GM18870 (cell line): ENCODE measurements around the gene PVALEF.

Experiments
- ATAC-seq: cut with Tn5 transposase; IDR thresholded peaks from one replicate; pipeline ENCODE4 v1.9.1; 2021; ENCODE audit warnings: moderate library complexity; ENCODE audit not compliant: unreplicated experiment

The PVALEF gene

DNA sequence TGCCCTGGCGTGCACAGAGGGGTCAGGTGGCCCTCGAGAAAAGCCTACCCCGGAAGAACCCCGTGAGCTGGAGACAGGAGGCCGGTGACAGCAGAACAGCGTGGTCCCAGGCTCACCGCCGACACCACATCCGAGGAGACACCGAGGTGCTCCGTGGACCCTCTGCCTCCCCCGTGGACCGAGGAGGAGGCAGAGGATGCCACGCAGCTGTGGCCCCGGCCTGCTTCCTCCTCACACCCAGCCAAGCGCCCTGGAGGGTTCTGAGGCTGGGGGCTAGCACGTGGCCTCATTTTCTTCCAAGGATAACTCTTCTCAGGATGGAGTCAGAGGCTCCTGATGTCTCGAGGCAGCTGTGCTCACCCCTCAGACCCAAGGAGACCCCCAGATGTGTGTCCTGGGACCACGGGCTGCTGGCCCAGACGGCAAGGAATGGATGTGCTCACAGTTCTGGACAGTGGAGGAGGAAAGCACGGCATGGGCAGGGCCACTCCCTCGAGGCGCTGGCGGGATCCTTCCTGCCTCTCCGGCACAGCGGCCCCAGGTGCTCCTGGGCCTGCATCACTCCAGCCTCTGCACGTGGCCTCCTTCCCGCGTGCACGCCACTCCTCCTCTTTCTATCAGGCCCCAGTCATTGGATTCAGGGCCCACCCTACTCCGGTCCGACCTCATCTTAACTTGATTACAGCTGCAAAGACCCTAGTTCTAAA, 4.4 kb upstream of the PVALEF start:
- no peak for ATAC-seq

DNA sequence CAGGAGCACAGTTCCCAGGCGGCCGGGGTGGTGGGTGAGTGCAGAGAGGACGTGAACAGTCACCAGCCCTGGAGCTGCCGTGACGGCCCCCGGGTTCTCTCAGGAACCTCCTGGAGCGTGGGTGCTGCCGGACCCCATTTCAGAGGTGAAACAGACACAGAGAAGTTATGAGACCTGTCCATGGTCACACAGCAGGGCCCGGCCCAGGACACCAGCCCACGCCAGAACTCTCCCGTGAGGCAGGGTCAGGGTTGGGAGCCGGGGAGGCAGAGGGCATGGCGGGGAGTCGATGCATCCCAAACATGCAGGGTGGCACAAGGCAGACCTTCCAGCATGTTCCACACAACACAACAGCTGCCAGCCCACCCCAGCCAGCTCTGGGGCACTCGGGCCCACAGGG, 3.8 kb upstream of the PVALEF start:
- no peak for ATAC-seq

DNA sequence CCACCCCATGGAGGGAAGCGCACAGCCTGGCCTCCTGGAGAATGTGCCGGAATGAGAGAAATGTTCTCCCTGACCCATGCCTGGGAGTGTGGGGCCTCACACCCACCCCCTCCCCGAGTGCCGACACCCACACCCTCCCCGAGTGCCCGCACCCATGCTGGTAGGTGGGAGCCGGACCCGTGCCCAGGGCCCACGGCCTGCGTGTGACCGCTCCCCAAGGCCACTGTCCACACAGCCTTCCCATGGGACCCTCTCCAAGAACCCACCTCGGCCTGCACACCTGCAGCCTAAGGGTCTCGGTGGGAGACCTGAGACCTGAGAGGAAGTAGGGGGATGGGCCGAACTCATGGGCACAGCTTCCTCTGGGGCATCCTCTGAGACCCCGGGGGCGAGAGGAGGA, 3.3 kb upstream of the PVALEF start:
- ATAC-seq, result no peak

DNA sequence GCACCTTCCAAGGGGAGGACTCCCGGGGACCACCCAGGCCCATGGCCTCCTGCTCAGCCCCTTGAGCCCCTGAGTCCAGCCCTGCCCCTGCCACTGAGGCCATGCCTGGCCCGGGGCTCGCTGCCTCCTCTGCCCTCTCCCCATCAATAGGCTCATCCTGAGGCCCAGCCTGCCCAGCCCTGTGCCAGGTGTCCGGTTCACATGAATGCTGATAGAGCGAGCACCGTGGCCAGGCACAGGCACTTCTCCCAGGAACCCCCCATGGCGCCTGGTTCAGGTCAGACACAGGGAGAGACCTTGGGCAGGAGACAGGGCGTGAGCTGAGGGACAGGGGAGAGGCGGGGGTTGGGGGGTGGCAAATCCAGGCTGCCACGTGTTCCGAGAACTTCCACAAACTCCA, 2.8 kb upstream of the PVALEF start:
- no peak for ATAC-seq

DNA sequence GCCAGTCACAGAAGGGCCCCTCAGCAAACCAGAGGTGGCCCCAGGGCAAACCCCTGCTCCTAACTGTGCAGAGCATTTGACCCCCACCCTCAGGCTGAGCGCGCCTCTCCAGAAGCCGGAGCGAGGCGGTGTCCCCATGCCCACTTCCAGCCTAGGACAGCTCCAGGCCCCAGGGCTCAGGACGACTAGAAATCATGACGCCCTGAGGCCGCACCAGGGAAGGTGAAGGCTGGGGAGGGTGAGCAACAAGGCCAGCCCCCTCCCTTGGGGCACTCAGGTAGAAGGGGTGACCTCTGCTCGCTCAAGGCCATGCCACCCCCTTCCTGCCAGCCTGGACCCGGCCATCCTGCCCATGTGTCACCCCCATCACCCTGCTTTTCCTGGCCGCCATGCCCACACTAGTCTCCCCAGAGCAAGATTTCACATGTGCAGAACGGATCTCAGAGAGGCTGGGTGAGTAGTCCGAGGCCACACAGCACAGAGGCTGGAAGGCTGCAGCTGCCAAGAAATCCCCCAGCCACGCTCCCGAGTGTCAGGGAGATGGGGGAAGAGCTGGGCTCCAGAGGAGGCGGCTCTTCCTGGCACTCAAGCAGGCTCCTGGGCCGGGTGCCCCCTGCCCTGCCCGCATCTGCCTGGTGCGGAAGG, 2.1 kb upstream of the PVALEF start:
- ATAC-seq, result no peak

DNA sequence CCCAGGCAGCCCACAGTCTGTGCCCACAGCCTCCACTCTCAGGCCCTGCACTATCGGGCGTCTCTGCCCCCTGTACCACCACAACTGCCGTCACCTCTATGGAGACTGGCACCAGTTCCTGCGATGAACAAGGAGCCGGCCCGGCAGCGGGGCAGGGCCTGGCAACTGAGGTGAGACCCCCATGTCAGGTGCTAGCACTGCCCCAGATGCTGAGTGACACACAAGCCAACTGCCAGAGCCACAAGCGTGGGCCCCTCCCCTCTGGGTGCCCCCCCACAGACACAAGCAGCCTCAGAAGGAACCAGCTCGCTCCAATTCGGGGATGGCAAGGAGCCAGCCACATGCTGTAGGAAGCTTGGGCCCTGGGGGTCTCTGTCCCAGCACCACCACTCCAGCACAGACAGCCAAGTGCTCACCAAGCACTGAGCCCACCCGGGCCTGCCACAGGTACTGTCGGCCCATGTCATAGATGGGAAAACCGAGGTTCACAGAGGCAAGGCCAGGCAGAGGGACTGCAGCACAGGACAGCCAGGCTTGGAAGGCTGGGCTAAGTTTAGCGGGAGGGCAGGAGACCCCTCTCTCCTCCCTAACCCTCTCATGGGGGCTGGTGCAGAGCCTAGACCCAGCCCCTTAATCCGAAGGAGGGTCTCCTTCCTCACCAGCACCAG, 1.5 kb upstream of the PVALEF start:
- ATAC-seq, result no peak

DNA sequence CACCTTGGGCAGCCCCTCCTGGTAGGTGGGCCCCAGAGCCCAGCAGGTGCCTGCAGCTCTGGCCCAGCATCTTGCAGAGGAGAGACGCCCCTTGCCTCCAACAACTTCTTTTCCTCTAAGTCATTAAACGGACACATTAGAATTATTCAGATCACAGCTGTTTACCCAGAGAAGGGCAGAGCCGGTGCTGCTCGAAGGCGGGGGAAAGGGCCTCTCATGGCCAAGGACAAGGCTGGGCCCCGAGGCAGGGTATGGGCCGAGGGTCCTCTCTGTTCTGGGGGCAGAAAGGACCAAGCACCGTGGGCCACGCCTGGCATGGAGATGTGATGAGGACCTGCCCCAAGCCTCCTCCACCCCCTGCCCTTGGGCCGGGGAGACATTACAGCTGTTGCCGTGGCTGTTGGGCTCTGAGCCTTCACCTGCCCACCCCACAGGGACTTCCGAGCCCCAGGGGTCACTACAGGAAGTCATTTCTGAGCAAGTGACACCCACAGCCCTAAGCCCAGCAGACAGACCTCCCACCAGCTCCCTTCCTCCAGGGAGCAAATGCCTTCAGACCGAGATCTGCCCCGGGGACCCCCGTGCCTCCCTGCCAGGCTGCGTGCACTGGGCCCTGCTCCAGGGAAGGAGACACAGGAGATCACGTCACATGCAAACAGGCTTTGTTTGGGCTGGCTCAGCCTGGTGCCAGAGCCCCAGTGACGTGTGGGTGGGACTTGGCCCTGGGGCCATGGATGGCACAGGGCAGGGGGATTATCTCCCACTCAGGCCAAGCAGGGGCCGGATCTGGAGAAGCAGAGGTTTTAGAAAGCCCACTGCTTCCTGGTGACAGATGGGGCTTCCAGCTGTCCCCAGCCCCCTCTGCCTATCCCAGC, 699 bp upstream of the PVALEF start:
- no peak for ATAC-seq

DNA sequence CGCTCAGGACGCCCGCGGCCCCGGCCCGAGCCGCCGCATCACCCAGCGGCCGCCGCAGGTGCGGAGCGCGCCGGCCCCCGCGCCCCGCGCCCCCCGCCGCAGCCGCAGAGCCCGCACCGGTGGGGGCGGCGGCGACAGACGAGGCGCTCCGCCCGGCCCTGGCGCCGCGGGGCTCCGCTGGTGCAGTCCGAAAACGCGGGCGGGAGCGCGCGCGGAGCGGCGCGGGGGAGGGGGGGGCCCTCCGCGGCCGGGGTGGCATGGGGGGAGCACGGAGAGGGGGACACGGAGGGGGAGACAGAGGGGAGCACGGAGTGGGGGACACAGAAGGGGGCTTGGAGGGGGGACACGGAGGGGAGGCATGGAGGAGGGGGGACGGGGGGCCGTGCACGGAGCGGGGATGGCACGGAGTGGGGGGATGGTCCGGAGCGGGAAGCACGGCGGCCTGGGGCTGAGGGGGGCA, 756 bp downstream of the PVALEF start, which contains the start of gene AATK:
Gene AATK (minus strand): TSS at position 189 of the 460 bp plus-strand sequence. CDS start 229 bp downstream, outside the sequence.
- ATAC-seq, result no peak

DNA sequence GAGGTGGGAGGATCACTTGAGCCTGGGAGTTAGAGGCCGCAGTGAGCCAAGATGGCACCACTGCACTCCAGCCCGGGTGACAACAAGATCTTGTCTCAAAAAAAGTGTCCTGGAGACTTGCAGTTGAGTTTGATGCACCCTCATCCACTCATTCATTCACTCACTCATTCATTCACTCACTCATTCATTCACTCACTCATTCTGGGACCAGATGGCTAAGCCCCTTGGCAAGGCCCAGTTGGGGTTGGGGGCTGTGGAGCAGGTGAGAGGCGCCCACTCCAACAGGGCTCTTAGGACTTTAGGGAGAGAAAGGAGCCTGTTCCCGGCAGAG, 1.9 kb downstream of the PVALEF start:
- no peak for ATAC-seq

DNA sequence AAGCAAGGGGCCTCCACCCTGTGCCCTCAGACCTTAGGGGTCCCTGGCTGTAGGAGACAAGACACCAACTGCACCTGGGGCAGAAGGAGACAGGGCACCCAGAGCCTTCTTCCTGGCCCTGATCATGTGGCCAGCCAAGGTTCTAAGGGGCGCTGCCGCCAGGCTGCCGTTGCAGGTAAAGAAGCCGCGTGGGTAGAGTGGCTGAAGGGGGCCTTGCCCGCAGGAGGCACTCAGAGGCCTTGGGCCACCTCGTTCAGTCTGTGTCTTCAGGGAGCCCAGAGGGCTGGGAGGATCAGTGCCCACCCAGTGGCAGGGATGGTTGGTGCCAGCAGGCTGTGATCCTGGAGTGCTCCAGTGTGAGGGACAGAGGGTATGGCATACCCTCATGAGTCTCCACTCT, 2.3 kb downstream of the PVALEF start:
- ATAC-seq, result no peak

DNA sequence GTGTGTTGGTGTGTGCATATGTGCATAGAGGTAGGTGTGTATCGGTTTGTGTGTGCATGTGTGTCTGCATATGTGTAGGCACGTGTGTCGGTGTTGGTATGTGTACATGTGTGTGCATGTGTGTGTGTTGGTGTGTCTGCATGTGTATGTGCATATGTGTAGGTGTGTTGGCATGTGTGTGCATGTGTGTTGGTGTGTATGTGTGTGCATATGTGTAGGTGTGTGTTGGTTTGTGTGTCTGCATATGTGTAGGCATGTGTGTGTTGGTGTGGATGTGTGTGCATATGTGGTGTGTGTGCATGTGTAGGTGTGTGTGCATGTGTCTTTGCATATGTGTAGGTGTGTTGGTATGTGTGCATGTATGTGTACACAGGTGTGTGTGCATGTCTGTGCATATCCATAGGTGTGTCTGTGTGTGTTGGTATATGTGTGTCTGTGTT, 4.6 kb downstream of the PVALEF start:
- no peak for ATAC-seq

DNA sequence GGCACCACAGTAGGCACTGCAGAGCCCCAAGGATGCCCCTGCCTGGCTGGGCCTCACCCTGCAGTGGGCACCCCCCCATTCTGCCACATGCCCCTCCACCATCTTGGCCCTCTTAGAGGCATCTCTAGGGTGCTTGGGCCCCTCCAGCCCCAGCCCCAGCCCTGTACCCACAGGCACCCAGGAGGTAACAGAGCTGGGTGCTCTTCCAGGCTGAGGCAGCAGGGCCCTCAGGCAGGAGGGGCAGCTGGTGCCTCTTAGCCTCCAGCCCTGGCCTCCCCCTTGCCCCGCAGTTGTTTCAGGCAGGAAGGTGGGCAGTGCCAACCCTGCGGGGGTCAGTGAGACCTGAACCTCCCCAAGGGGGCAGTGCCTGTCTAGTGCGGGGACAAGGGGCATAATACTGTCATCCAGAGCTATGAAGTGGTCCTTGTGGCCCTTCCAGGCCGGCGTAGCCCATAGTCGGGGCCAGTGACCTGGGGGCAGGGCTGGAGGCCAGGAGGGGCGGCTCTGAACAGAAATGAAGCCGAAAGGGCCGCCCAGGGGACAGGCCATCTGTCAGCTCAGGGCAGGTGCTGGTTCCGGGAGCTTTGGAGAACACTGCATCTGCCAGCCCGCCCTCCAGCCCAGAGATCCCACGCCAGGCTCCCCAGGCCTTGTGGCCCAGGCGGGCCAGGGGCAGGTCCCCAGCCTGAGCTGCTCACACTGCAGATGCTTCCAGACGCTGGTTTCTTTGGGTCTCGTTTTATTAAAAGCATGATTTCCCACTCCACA, 5.6 kb downstream of the PVALEF start:
- no peak for ATAC-seq

DNA sequence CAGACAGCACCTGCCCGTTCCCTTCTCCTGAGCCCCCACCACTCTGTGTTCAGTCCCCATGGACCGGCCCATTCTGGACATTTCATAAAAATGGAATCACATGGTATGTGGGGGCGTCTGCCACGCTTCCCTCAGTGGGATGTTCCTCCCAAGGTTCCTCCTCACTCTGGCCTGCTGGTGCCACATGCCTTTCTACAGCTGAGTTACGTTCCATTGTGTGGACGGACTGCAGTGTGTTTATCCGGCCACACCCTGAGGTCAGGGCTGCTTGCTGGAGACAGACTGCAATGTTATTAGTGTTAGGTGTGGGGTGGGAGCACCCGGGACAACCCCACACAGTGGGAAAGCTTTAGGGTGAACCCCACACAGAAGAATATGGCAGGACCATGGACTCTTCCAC, 6.6 kb downstream of the PVALEF start:
- ATAC-seq, result no peak

DNA sequence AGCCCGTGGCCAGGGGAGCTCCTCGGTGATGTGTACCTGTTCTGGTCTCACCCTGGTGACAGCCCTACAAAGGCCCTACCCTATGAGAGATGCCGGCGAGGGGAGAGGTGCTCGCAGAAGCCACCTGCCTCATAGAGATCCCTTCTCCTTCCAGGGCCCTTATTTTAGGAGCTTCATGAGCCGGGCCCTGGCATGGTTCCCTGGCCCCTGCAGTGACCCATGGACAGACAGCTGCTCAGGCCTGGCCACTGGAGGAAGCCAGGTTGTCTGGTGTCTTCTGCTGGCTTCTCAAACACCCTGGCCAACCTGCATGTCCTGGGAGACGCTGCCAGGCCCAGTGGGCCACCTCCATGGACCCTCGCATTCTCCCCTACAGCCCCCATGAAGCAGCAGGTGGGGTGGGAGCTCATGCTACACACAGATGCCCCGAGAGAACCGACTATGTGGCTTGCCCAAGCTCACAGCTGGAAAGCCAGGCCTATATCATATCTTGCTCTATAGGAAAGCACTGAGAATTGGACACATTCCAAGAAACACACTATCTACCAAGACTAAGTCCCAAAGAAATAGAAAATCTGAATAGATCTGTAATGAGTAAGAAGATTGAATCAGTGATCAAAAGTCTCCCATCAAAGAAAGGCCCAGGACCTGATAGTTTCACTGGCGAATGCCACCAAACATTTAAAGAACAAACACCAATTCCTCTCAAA, 7.9 kb downstream of the PVALEF start:
- ATAC-seq, result no peak

DNA sequence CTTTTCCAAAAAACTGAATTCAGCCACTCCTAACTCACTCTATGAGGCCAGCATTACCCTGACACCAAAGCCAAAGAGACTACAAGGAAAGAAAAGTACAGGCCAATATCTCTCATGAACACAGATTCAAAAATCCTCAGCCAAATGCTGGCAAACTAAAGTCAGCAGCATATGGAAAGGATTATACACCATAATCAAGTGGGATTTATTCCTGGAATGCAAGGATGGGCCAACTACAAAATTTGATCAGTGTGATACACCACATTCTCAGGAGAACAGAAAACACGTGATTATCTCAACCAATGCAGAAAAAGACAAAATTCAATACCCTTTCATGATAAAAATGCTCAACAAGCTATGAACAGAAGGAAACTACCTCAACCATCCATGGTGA, 8.5 kb downstream of the PVALEF start:
- ATAC-seq, result no peak

DNA sequence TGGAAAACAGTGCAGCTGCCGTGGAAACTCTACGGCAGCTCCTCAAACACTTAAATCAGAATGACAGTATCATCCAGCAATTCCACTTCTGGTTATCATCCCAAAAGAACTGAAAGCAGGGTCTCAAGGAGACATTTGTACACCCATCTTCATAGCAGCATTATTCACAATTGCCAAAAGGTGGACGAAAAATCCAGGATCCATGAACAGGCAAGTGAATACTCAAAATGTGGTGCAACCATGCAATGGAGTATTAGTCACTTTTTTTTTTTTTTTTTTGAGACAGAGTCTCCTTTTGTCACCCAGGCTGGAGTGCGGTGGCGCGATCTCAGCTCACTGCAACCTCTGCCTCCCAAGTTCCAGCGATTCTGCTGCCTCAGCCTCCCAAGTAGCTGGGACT, 11.4 kb downstream of the PVALEF start:
- no peak for ATAC-seq

DNA sequence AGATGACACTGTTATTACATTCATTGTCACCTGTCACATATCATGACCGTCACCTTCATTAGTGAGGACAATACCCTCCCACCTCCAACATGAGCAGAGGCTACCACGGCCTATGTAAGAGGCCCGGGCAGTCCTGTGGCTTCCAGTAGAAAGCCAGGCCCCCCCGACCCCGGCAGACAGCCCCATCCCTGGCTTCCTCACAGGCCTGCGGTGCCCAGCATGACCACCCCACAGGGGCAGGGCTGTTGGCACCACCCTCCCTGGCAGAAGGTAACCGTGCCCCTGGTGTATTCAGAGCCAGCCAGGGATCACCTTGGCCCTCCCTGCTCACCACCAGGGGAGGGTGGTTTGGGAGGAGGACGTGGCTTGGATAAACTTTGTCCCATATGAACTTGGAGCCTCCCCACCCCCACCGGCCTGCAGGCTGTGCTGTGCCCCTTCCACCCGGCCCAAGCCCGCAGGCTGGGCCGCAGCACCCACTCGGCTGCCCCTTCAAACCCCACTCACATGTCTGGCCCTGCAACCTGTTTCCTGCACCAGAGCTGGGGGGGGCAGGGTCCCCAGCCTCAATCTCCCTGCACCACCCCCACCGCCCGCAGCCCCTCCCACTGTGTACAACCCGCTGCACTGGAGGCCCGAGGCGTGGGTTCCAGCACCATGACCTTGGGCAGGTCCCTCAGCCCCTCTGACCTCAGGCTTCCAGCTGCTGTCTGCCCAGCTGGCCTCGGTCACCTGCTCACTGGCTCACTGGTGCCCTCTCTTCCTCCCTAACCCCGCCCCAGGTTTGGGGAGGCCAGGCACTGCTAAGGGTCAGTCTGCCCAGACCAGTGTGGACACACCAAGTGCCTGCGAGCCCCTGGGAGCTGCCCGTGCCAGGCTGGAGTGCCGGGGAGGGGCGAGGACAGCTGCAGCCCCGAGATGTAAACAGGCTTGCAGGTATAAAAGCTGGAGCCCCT, 13.1 kb downstream of the PVALEF start:
- no peak for ATAC-seq

DNA sequence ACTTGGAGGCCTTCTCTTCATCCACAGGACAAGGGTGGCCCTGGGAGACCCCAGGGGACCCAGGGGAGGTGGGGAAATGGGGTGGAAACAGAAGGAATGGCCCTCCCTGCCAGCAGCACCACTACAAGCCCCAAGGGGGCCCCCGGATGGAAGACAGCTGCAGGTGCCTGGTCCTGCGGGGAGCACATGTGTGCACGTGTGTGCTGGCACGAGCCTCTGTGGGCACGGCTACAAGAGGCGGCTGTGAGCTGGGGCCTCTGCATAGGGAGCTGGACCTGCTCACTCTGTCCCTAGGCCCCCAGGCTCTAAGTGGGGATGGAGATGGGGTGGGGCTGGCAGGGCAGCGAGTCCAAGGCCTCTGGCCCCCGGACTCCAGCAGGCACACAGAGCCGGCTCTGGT, 13.9 kb downstream of the PVALEF start:
- no peak for ATAC-seq

DNA sequence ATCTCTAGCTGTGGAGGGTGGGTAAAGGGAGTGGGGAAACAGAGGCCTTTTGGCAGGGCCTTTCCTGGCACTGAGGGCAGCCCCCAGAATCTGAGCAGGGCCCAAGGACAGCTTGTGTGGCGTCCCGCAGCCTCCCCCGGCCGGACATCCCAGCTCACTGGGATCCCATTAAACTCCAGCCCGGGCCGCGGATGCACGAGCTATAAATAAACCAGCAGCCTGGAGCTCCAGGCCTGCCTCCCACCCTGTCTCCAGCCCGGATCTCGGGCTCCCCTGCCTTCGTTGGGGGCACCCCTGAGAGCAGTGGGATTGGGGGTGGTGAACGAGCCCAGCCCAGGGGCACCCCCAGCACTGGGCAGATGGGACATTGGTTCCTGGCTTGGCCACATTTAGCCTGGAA, 14.6 kb downstream of the PVALEF start:
- no peak for ATAC-seq
